ENCODE measurements around the gene ZKSCAN1.

DNA sequence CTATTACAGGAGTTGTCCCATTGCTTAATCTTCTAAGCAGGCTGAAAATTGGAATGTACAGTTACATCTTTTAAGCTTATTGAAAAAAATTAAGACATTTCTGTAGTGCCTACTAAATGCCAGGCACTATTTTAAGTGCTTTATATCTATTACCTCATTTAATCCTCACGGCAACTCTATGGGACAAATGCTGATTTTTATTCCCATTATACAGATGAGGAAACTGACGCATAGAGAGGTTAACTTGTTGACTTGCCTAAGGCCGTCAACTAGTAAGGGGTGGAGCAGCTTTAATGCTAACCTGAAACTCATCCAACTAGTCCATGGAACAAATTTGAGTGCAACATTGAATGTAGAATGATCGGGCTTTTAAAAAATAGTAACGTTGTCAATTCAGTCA lies 2.5 kb downstream of the ZKSCAN1 start:
- TF ChIP-seq, protein P1, sequence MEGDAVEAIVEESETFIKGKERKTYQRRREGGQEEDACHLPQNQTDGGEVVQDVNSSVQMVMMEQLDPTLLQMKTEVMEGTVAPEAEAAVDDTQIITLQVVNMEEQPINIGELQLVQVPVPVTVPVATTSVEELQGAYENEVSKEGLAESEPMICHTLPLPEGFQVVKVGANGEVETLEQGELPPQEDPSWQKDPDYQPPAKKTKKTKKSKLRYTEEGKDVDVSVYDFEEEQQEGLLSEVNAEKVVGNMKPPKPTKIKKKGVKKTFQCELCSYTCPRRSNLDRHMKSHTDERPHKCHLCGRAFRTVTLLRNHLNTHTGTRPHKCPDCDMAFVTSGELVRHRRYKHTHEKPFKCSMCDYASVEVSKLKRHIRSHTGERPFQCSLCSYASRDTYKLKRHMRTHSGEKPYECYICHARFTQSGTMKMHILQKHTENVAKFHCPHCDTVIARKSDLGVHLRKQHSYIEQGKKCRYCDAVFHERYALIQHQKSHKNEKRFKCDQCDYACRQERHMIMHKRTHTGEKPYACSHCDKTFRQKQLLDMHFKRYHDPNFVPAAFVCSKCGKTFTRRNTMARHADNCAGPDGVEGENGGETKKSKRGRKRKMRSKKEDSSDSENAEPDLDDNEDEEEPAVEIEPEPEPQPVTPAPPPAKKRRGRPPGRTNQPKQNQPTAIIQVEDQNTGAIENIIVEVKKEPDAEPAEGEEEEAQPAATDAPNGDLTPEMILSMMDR (IDR thresholded peaks at IDR 0.05): no peak
- TF ChIP-seq POLR2A (IDR thresholded peaks at IDR 0.05): no peak

All from right lobe of liver (tissue), 4 donors.